Stromal cell of bone marrow (primary cell): ENCODE data around the gene CACNB2.
"Not testable (repeated sequence)": the region's sequence is repeated elsewhere in the genome, so short reads cannot be mapped to it uniquely, and the experiment has no call there.

ENCODE experiments used
- DNase-seq: peaks from one replicate; pipeline ENCODE4 v3.0.0-alpha.2; 2012; ENCODE audit warnings: low read depth

Gene CACNB2

DNA sequence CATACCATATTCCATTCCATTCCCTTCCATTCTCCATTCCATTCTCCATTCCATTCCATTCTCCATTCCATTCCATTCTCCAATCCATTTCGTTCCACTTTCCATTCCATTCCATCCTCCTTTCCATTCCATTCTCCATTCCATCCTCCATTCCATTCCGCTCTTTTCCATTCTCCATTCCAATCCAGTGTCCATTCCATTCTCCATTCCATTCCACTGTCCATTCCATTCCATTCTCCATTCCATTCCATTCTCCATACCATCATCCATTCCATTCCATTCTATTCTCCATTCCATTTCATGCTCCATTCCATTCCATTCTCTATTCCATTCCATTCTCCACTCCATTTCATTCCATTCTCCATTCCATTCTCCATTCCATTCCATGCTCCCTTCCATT, 430.2 kb downstream of the CACNB2 start:
- DNase-seq = not testable (repeated sequence)

- DNase-seq = no peak
These were observed 430.9 kb downstream of the CACNB2 start for GRCh38 chr10:18571076-18571475.

- DNase-seq = no peak
These were observed 431.6 kb downstream of the CACNB2 start for GRCh38 chr10:18571780-18572179.

GRCh38 chr10:18572959-18573561, 432.8 kb downstream of the CACNB2 start:
- DNase-seq = no peak

DNA sequence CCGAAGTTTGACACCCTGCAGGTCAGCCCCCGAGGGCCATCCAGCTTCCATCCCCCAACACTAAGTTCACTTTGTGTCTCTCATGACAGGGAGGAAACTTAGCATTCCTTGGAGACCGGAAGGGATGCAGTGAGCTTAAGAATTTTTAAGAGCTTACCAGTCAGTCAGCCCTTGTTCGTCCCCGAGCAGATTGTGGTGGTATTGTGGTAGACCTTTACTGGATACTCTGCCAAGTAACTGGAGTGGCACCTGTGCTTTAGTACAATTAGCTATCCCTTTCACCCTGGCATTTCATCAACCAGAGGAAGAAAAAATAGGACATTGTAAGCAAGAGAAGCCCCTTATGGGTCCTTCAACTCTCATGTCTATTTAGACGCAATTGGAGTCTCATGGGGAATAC, 436.4 kb downstream of the CACNB2 start:
- no peak for DNase-seq

DNA sequence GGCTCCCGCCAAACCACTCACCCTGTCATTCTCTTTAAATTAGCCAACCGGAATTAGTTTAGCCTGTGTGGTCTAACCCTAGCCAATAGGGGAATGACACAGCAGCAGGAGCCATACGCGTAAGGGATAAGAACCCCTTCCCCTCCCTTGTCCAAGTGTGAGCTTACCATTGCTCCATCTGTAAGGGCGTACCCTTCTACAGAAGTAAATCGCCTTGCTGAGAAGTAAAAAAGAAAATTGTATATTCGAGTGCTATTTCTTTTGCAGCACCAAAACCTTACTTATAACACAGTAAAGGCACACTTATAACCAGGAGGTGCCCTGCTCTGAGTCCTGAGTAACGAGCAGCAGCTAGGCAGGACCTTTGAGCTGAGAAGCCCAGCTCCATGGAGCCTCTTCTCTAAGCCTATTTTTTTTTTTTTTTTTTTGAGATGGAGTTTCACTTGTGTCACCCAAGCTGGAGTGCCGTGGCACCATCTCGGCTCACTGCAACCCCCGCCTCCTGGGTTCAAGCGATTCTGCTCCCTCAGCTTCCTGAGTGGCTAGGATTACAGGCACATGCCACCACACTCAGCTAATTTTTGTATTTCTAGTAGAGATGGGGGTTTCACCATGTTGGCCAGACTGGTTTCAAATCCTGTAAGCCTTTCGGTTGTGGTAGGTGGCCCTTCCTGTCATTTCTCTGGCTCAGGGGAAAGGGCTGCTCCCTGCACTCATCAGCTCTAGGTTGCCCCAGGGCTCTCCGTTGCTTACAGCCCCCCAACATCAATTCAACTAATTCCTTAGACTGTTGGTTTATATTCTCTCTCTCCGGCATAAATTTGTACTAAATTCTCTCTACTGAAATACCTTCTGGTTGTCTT, 437.8 kb downstream of the CACNB2 start:
- no peak for DNase-seq

DNA sequence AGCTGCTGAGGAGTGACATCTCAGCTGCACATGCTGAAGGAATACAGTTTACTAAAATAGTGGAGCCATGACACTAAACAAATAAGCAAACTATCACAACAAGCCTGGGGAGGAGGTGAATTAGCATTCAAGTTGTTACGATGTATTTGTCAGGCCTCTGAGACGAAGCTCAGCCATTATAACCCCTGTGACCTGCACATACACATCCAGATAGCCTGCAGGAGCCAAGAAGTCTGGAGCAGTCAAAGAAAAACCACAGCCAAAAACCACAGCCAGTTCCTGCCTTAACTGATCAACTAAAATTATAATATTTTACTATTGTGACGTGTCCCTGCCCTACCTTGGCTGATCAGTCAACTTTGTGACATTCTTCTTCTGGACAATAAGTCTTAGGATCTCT, 442.6 kb downstream of the CACNB2 start:
- DNase-seq = no peak

GRCh38 chr10:18583575-18584270, 443.5 kb downstream of the CACNB2 start:
- DNase-seq = no peak

DNA sequence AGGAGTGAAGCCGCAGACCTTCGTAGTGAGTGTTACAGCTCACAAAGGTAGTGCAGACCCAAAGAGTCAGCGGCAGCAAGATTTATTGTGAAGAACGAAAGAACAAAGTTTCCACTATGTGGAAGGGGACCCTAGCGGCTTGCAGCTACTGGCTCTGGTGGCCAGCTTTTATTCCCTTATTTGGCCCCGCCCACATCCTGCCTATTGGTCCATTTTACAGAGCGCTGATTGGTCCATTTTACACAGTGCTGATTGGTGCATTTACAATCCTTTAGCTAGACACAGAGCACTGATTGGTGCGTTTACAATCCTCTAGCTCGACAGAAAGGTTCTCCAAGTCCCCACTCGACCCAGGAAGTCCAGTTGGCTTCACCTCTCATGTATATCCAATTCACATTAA, 446.4 kb downstream of the CACNB2 start:
- DNase-seq = not testable (repeated sequence)

- DNase-seq = not testable (repeated sequence)
These were observed 450.9 kb downstream of the CACNB2 start for GRCh38 chr10:18591141-18591540.
